Osteoblast (primary cell): ENCODE measurements around the gene ASF1B. TPM values are rescaled to one million over a fixed set of nuclear protein-coding genes. Genes with fewer than 3 reads are reported as not detected.

Source experiments
- DNase-seq: peaks from one replicate; pipeline ENCODE4 v3.0.0; 2011; ENCODE audit warnings: low spot score, mixed read lengths; ENCODE audit not compliant: insufficient read length; ENCODE audit errors: missing footprints
- H2AFZ ChIP-seq: 2 replicates; pipeline ENCODE4 v1.6.0; 2011; ENCODE audit warnings: mild to moderate bottlenecking, low read length
- H3K27ac ChIP-seq: 2 replicates; pipeline ENCODE4 v1.5.1; 2011; ENCODE audit warnings: mild to moderate bottlenecking, low read depth, low read length, moderate library complexity
- H3K27me3 ChIP-seq: 2 replicates; pipeline ENCODE4 v1.6.0; 2012; ENCODE audit warnings: mild to moderate bottlenecking, control low read depth, inconsistent platforms, low read length, moderate library complexity; ENCODE audit not compliant: insufficient read depth
- H3K36me3 ChIP-seq: 2 replicates; pipeline ENCODE4 v1.5.1; 2011; ENCODE audit warnings: mild to moderate bottlenecking, low read length, control low read depth, moderate library complexity; ENCODE audit not compliant: insufficient read depth
- H3K4me1 ChIP-seq: 2 replicates; pipeline ENCODE4 v1.5.1; 2011; ENCODE audit warnings: mild to moderate bottlenecking, low read length, control low read depth, moderate library complexity; ENCODE audit not compliant: insufficient read depth
- H3K4me2 ChIP-seq: 2 replicates; pipeline ENCODE4 v1.6.0; 2011; ENCODE audit warnings: mild to moderate bottlenecking, low read length; ENCODE audit not compliant: insufficient read depth
- H3K4me3 ChIP-seq: fragments of 200-600 bp; sonication (generic); 3 replicates; pipeline ENCODE4 v1.5.1; 2012; ENCODE audit warnings: mild to moderate bottlenecking, low read length, inconsistent platforms; ENCODE audit not compliant: insufficient read depth
- H3K79me2 ChIP-seq: 2 replicates; pipeline ENCODE4 v1.6.0; 2012; ENCODE audit warnings: mild to moderate bottlenecking, low read length, control low read depth, inconsistent platforms; ENCODE audit not compliant: insufficient read depth
- H3K9me3 ChIP-seq: 2 replicates; pipeline ENCODE4 v1.5.1; 2011; ENCODE audit warnings: low read depth, low read length, control low read depth
- H4K20me1 ChIP-seq: 2 replicates; pipeline ENCODE4 v1.6.0; 2012; ENCODE audit warnings: mild to moderate bottlenecking, low read length, control low read depth; ENCODE audit not compliant: insufficient read depth
- total RNA-seq: library from RNA; depleted of rRNA; stranded (reverse); fragments of >200 nt; gene quantifications from 2 replicates; pipeline ENCODE4 v1.2.3, GENCODE V29; 2012
- TF ChIP-seq, protein P1 (sequence below): IDR thresholded peaks from 2 replicates; pipeline ENCODE4 v1.5.1; 2011; ENCODE audit warnings: mild to moderate bottlenecking, low read depth, low read length, moderate library complexity; ENCODE audit errors: extremely low read depth

ASF1B gene
- total RNA-seq, 1 donor: 1.1 TPM

GRCh38 chr19:14073261-14073924 lies 63.0 kb downstream of the ASF1B start:
- Histone ChIP-seq H4K20me1 (no peaks in the 10 kb centered on the region), H3K9me3 (no peaks in the 10 kb centered on the region), H3K4me2 (peak overlapping the region; percentile 96), H3K27ac (no peak overlapping the region), H2AFZ (peak overlapping the region; percentile 76), H3K4me3 (peak overlapping the region; percentile 86), H3K79me2 (no peaks in the 10 kb centered on the region), H3K36me3 (no peaks in the 10 kb centered on the region), H3K27me3 (no peaks in the 10 kb centered on the region), H3K4me1 (peaks cover 15% of the 10 kb centered on the region)
- TF ChIP-seq, protein P1, sequence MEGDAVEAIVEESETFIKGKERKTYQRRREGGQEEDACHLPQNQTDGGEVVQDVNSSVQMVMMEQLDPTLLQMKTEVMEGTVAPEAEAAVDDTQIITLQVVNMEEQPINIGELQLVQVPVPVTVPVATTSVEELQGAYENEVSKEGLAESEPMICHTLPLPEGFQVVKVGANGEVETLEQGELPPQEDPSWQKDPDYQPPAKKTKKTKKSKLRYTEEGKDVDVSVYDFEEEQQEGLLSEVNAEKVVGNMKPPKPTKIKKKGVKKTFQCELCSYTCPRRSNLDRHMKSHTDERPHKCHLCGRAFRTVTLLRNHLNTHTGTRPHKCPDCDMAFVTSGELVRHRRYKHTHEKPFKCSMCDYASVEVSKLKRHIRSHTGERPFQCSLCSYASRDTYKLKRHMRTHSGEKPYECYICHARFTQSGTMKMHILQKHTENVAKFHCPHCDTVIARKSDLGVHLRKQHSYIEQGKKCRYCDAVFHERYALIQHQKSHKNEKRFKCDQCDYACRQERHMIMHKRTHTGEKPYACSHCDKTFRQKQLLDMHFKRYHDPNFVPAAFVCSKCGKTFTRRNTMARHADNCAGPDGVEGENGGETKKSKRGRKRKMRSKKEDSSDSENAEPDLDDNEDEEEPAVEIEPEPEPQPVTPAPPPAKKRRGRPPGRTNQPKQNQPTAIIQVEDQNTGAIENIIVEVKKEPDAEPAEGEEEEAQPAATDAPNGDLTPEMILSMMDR: no peak
- DNase-seq: peak; percentile 96

- Histone ChIP-seq H3K36me3 (no peaks in the 10 kb centered on the region), H4K20me1 (no peaks in the 10 kb centered on the region), H2AFZ (peak within 1 kb of the TSS; percentile 91), H3K79me2 (no peaks in the 10 kb centered on the region), H3K4me1 (peaks cover 15% of the 10 kb centered on the region), H3K27ac (no peak within 1 kb of the TSS), H3K4me2 (peak within 1 kb of the TSS; percentile 96), H3K4me3 (peak within 1 kb of the TSS; percentile 86), H3K9me3 (no peaks in the 10 kb centered on the region), H3K27me3 (no peaks in the 10 kb centered on the region)
- TF ChIP-seq, protein P1: no peak
- DNase-seq: peak; percentile 57
These were observed 63.7 kb downstream of the ASF1B start, which contains the start of gene MISP3 for GRCh38 chr19:14072535-14073260. MISP3 (plus strand) TSS chr19:14072786; CDS start chr19:14073310, 524 bp downstream.

DNA sequence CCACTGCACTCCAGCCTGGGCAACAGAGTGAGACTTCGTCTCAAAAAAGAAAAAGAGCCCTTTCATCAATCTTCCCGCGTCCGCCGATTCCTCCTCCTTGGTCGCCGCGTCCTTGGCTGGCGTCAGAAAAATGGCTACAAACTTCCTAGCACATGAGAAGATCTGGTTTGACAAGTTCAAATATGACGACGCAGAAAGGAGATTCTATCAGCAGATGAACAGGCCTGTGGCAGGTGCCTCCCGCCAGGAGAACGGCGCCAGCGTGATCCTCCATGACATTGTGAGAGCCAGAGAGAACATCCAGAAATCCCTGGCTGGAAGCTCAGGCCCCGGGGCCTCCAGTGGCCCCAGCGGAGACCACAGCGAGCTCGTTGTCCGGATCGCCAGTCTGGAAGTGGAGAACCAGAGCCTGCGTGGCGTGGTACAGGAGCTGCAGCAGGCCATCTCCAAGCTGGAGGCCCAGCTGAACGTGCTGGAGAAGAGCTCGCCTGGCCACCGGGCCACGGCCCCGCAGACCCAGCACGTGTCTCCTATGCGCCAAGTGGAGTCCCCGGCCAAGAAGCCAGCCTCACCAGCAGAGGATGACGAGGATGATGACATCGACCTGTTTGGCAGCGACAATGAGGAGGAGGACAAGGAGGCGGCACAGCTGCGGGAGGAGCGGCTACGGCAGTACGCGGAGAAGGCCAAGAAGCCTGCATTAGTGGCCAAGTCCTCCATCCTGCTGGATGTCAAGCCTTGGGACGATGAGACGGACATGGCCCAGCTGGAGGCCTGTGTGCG lies 65.9 kb downstream of the ASF1B start:
- H3K9me3 ChIP-seq: no peaks in the 10 kb centered on the region
- no peaks in the 10 kb centered on the region for H3K27me3 ChIP-seq
- H3K27ac ChIP-seq: no peak overlapping the region
- no peaks in the 10 kb centered on the region for H3K79me2 ChIP-seq
- no peak for DNase-seq
- H3K36me3 ChIP-seq: no peaks in the 10 kb centered on the region
- H3K4me2 ChIP-seq: no peak overlapping the region
- peaks cover 14% of the 10 kb centered on the region for H3K4me1 ChIP-seq
- no peak overlapping the region for H2AFZ ChIP-seq
- H4K20me1 ChIP-seq: no peaks in the 10 kb centered on the region
- H3K4me3 ChIP-seq: no peak overlapping the region
- TF ChIP-seq, protein P1: no peak

Other genes with a start within 250 kb of the ASF1B start
- 0.59 and 0.72 TPM in 2 replicates for gene BRME1, start 230.5 kb downstream of the ASF1B start, total RNA-seq
- 19.2 and 22.4 TPM in 2 replicates for gene CC2D1A, start 230.4 kb downstream of the ASF1B start, total RNA-seq
- gene PODNL1, start 198.2 kb downstream of the ASF1B start, total RNA-seq: 4.0 and 6.5 TPM in 2 replicates
- gene DCAF15, start 184.1 kb downstream of the ASF1B start, total RNA-seq: 11.5 and 11.9 TPM in 2 replicates
- 2.4 and 2.5 TPM in 2 replicates for gene RFX1, start 130.3 kb downstream of the ASF1B start, total RNA-seq
- not detected in 2 replicates for gene RLN3, start 108.4 kb downstream of the ASF1B start, total RNA-seq
- gene IL27RA, start 104.8 kb downstream of the ASF1B start, total RNA-seq: 1.1 and 1.2 TPM in 2 replicates
- not detected in 2 replicates for gene PALM3, start 74.5 kb downstream of the ASF1B start, total RNA-seq
- gene MISP3, start 63.8 kb downstream of the ASF1B start, total RNA-seq: 0.59 and 1.1 TPM in 2 replicates
- gene C19orf67, start 50.8 kb downstream of the ASF1B start, total RNA-seq: not detected in 2 replicates
- 16.2 and 27.9 TPM in 2 replicates for gene SAMD1, start 45.8 kb downstream of the ASF1B start, total RNA-seq
- gene PRKACA, start 18.8 kb downstream of the ASF1B start, total RNA-seq: 45.6 and 56.3 TPM in 2 replicates
- 2.5 and 2.9 TPM in 2 replicates for gene ADGRL1, start 69.6 kb upstream of the ASF1B start, total RNA-seq
- gene ADGRE5, start 244.9 kb upstream of the ASF1B start, total RNA-seq: 16.8 and 25.3 TPM in 2 replicates